ENCODE data around the gene SERGEF. TPM values are rescaled to one million over a fixed set of nuclear protein-coding genes. Genes with fewer than 3 reads are reported as not detected.

SERGEF gene
- total and polyA plus RNA-seq, 4 donors = 44.7 to 51.0 (median 46.2) TPM

DNA sequence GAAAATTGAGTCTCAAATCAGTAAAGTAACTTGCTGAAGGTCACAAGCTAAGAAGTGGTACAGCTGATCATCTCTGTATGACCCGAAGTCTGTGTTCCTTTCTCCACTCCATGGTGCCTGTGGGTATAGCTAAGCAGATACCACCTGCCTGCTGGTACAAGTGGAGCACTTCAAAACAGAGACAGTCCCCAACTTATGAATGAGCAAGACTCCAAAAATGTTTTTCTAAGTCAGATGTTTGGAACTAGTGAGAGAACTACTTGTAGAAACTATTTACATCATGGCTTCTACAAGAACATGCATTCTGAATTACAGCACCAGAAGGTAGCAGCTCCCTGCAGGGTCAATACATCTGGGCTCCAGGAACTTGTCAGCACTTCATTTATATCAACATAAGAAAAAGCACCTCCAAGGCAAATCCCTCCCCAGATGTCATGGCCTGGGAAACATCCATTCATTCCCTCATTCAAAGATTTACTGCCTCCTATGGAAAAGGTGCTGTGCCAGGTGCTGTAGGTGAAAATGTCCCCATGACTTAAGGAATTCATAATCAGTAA, 94.7 kb downstream of the SERGEF start:
- DNase-seq (ENCODE audit: low read depth in 4 of 6, low spot score in 6 of 6) = no peak
- Histone ChIP-seq H3K27me3 (ENCODE audit: control insufficient read depth, insufficient read depth, low read length) (no peaks in the 10 kb centered on the region), H3K36me3 (ENCODE audit: control insufficient read depth, insufficient read depth, low read length) (peaks cover 2% of the 10 kb centered on the region), H3K27ac (ENCODE audit: low read depth, low read length) (no peak overlapping the region), H3K4me3 (ENCODE audit: low read depth, low read length) (no peak overlapping the region), H3K4me1 (ENCODE audit: control insufficient read depth, insufficient read depth, low read length) (peaks cover 3% of the 10 kb centered on the region), H3K9me3 (ENCODE audit: control insufficient read depth, insufficient read depth, low read length) (no peaks in the 10 kb centered on the region)
- WGBS (ENCODE audit: insufficient coverage) = 85% methylated on average over 1 of the region's 1 CpG

DNA sequence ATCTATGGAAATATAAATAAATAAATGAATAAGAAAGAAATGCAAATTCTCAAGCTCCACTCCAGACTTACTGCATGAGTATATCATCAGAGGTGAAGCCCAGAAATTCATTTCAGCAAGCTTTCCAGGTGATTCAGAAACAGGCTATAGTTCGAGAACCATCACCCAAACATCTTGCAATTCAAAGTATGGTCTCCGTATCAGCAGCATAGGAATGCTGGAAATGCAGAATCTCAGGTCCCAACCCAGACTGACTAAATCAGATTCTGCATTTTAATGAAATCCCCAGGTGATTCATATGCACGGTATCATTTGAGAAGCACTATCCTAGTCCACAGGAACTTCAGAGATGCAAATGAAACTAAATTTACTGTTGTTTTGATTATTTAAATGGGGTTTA, 95.3 kb downstream of the SERGEF start:
- H3K4me1 ChIP-seq (ENCODE audit: control insufficient read depth, insufficient read depth, low read length) = no peaks in the 10 kb centered on the region
- WGBS (ENCODE audit: insufficient coverage) = 100% methylated on average over 1 of the region's 3 CpGs
- no peak overlapping the region for H3K4me3 ChIP-seq (ENCODE audit: low read depth, low read length)
- no peaks in the 10 kb centered on the region for H3K36me3 ChIP-seq (ENCODE audit: control insufficient read depth, insufficient read depth, low read length)
- H3K27ac ChIP-seq (ENCODE audit: low read depth, low read length) = no peak overlapping the region
- no peaks in the 10 kb centered on the region for H3K27me3 ChIP-seq (ENCODE audit: control insufficient read depth, insufficient read depth, low read length)
- H3K9me3 ChIP-seq (ENCODE audit: control insufficient read depth, insufficient read depth, low read length) = no peaks in the 10 kb centered on the region
- no peak for DNase-seq (ENCODE audit: low read depth in 4 of 6, low spot score in 6 of 6)

DNA sequence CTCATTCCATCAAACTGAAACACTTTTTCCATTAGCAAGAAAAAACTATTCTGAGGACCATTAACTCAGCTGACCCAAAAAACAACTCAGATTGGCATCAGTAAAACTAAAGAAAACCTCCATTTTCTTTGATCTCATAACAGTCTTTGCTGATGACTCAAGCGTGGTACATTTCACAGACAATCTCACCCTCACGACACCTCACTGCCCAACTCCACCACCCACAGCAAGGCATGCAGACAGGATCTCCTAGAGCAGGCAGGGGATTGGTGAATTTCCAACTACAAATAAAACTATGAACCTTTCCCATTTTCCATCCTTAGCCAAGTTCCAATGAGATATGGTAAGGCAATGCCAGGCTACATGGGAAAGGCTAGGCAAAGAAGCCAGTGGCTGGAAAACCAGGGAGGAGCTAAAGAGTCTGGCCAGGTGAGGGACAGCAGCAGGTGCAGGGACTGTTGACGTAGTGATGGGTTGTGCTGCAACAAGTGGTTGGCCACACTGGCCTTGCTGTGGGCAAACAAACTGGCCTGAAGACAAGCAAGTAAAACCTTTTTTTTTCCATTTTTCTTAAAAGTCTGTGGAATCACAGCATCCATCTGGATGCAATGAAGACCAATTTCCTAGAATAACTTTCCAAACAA, 97.2 kb downstream of the SERGEF start:
- 88% methylated on average over 3 of the region's 3 CpGs for WGBS (ENCODE audit: insufficient coverage)
- Histone ChIP-seq H3K4me1 (ENCODE audit: control insufficient read depth, insufficient read depth, low read length) (no peaks in the 10 kb centered on the region), H3K36me3 (ENCODE audit: control insufficient read depth, insufficient read depth, low read length) (no peaks in the 10 kb centered on the region), H3K9me3 (ENCODE audit: control insufficient read depth, insufficient read depth, low read length) (no peaks in the 10 kb centered on the region), H3K27me3 (ENCODE audit: control insufficient read depth, insufficient read depth, low read length) (no peaks in the 10 kb centered on the region), H3K27ac (ENCODE audit: low read depth, low read length) (no peak overlapping the region), H3K4me3 (ENCODE audit: low read depth, low read length) (no peak overlapping the region)
- no peak for DNase-seq (ENCODE audit: low read depth in 4 of 6, low spot score in 6 of 6)

DNA sequence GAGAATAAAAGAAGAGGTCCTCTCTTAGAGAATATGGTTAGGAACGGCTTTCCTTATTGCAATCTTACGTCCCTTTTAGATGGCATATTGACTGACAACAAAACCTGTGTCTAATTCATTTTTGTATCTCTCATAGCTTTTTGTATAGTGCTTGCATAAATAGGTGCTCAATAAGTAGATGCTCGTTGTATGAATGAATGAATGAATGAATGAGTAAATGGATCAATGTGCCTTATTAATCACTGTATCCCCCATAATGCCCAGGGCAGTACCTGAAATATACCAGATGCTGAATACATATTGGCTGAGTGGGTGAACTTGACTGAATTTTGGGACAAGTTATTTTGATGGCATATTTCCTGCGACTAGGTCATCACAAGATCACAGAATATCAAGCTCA, 97.9 kb downstream of the SERGEF start:
- no peaks in the 10 kb centered on the region for H3K4me1 ChIP-seq (ENCODE audit: control insufficient read depth, insufficient read depth, low read length)
- H3K27ac ChIP-seq (ENCODE audit: low read depth, low read length) = no peak overlapping the region
- no peaks in the 10 kb centered on the region for H3K36me3 ChIP-seq (ENCODE audit: control insufficient read depth, insufficient read depth, low read length)
- no peak overlapping the region for H3K4me3 ChIP-seq (ENCODE audit: low read depth, low read length)
- no CpG with 5 or more reads among the region's 4 CpGs for WGBS (ENCODE audit: insufficient coverage)
- no peaks in the 10 kb centered on the region for H3K27me3 ChIP-seq (ENCODE audit: control insufficient read depth, insufficient read depth, low read length)
- H3K9me3 ChIP-seq (ENCODE audit: control insufficient read depth, insufficient read depth, low read length) = no peaks in the 10 kb centered on the region
- no peak for DNase-seq (ENCODE audit: low read depth in 4 of 6, low spot score in 6 of 6)

DNA sequence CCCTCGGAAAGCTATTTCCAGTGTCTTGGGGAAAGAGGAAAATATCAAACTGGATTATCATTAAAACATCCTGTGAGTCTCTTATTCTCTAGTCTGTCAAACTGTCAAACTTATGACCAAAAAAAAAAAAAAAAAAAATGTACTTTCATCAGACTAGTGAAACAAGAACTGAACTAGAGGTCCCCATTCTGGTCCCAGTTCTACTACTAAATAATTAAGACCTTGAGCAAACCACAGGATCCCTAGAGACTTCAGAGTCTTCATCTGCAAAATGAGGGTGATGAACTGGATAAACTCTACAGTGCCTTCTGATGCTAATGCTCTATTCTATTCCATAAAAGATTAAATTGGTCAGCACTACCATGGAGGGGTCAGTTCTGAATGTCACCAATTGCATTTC, 105.8 kb downstream of the SERGEF start:
- H3K9me3 ChIP-seq (ENCODE audit: control insufficient read depth, insufficient read depth, low read length) = no peaks in the 10 kb centered on the region
- no peak overlapping the region for H3K27ac ChIP-seq (ENCODE audit: low read depth, low read length)
- DNase-seq (ENCODE audit: low read depth in 4 of 6, low spot score in 6 of 6) = no peak
- WGBS (ENCODE audit: insufficient coverage) = no CpG with 5 or more reads among the region's 1 CpG
- H3K27me3 ChIP-seq (ENCODE audit: control insufficient read depth, insufficient read depth, low read length) = no peaks in the 10 kb centered on the region
- no peaks in the 10 kb centered on the region for H3K36me3 ChIP-seq (ENCODE audit: control insufficient read depth, insufficient read depth, low read length)
- H3K4me3 ChIP-seq (ENCODE audit: low read depth, low read length) = no peak overlapping the region
- peaks cover 5% of the 10 kb centered on the region for H3K4me1 ChIP-seq (ENCODE audit: control insufficient read depth, insufficient read depth, low read length)

DNA sequence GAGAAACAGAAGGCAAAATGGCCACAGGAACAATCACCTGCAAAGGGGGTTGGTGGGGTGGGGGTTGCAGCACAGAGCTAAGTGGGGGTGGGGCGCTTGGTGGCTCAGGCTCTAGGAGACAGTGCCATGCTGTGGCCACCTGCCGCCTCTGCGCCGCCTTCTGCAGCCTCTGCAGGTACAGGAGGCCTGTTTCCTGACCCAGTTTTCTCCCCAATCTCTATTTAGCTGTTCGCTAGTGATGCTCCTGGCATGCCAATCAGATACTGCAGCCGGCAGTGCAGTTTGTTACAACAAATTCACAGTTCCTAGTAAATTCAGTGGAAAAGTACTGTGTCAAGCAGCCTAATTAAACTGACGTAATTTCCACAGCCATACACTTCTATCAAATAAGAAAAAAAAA, 106.4 kb downstream of the SERGEF start:
- Histone ChIP-seq H3K27me3 (ENCODE audit: control insufficient read depth, insufficient read depth, low read length) (no peaks in the 10 kb centered on the region), H3K4me3 (ENCODE audit: low read depth, low read length) (no peak overlapping the region), H3K27ac (ENCODE audit: low read depth, low read length) (no peak overlapping the region), H3K9me3 (ENCODE audit: control insufficient read depth, insufficient read depth, low read length) (no peaks in the 10 kb centered on the region), H3K36me3 (ENCODE audit: control insufficient read depth, insufficient read depth, low read length) (no peaks in the 10 kb centered on the region), H3K4me1 (ENCODE audit: control insufficient read depth, insufficient read depth, low read length) (peaks cover 5% of the 10 kb centered on the region)
- WGBS (ENCODE audit: insufficient coverage) = 72% methylated on average over 5 of the region's 7 CpGs
- DNase-seq (ENCODE audit: low read depth in 4 of 6, low spot score in 6 of 6) = peak in 5 of 6 donors; percentile 32 to 85 (median 40)

DNA sequence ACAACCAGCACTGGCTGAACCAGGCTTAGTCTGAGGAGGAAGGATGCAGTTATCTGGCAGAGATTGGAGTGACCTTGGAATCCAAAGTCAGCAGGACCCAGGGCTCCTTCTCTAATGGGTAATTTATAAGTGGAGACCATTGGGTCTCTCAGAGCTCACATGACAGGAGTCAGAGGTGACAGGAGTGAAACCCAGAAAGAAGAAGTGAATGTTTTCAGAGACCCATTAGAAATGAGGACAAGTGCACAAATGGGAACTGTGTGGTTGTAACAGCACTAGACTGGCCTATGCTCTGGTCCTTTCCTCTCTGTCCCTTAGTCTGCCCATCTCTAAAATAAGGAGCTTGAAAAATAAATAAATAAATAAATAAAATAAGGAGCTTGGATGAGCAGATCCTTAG, 107.4 kb downstream of the SERGEF start:
- no peak for DNase-seq (ENCODE audit: low read depth in 4 of 6, low spot score in 6 of 6)
- H3K9me3 ChIP-seq (ENCODE audit: control insufficient read depth, insufficient read depth, low read length) = no peaks in the 10 kb centered on the region
- H3K4me1 ChIP-seq (ENCODE audit: control insufficient read depth, insufficient read depth, low read length) = peaks cover 5% of the 10 kb centered on the region
- no peak overlapping the region for H3K4me3 ChIP-seq (ENCODE audit: low read depth, low read length)
- no peaks in the 10 kb centered on the region for H3K27me3 ChIP-seq (ENCODE audit: control insufficient read depth, insufficient read depth, low read length)
- H3K27ac ChIP-seq (ENCODE audit: low read depth, low read length) = no peak overlapping the region
- H3K36me3 ChIP-seq (ENCODE audit: control insufficient read depth, insufficient read depth, low read length) = no peaks in the 10 kb centered on the region

DNA sequence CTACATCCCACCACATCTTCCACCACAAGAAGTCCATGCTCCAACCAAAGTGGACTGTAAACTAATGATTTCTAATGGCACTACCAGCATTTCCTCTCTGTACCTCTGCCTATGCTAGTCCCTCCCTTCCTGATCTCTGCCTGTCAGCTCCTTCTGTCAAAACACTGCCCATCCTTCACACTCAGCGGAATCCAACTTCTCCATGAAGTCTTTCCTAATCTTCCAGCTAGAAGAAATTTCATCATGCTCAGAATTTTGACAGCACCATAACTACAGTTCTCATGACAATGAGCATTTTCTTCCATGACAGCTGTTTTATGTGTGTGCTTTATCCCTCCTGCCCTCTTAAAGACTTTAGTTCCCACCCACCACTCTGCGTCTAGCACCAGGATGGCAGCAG, 111.4 kb downstream of the SERGEF start:
- H3K4me1 ChIP-seq (ENCODE audit: control insufficient read depth, insufficient read depth, low read length) = peaks cover 5% of the 10 kb centered on the region
- H3K27ac ChIP-seq (ENCODE audit: low read depth, low read length) = no peak overlapping the region
- 80% methylated on average over 1 of the region's 2 CpGs for WGBS (ENCODE audit: insufficient coverage)
- H3K36me3 ChIP-seq (ENCODE audit: control insufficient read depth, insufficient read depth, low read length) = no peaks in the 10 kb centered on the region
- H3K9me3 ChIP-seq (ENCODE audit: control insufficient read depth, insufficient read depth, low read length) = no peaks in the 10 kb centered on the region
- no peak for DNase-seq (ENCODE audit: low read depth in 4 of 6, low spot score in 6 of 6)
- H3K4me3 ChIP-seq (ENCODE audit: low read depth, low read length) = no peak overlapping the region
- H3K27me3 ChIP-seq (ENCODE audit: control insufficient read depth, insufficient read depth, low read length) = no peaks in the 10 kb centered on the region

DNA sequence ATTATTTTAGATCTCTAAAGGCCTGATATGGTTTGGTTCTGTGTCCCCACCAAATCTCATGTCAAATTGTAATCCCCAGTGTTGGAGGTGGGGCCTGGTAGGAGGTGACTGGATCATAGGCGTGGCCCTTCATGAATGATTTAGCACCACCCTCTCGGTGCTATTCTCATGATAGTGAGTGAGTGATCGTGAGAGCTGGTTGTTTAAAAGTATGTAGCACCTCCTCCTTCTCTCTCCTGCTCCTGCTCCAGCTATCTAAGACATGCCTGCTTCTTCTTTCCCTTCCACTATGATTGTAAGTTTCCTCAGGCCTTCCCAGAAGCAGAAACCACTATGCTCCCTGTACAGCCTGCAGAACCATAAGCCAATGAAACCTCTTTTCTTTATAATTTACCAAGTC, 114.1 kb downstream of the SERGEF start:
- WGBS (ENCODE audit: insufficient coverage) = no CpG with 5 or more reads among the region's 3 CpGs
- H3K9me3 ChIP-seq (ENCODE audit: control insufficient read depth, insufficient read depth, low read length) = no peaks in the 10 kb centered on the region
- no peak overlapping the region for H3K4me3 ChIP-seq (ENCODE audit: low read depth, low read length)
- no peaks in the 10 kb centered on the region for H3K36me3 ChIP-seq (ENCODE audit: control insufficient read depth, insufficient read depth, low read length)
- peaks cover 8% of the 10 kb centered on the region for H3K4me1 ChIP-seq (ENCODE audit: control insufficient read depth, insufficient read depth, low read length)
- DNase-seq (ENCODE audit: low read depth in 4 of 6, low spot score in 6 of 6) = no peak
- H3K27me3 ChIP-seq (ENCODE audit: control insufficient read depth, insufficient read depth, low read length) = no peaks in the 10 kb centered on the region
- H3K27ac ChIP-seq (ENCODE audit: low read depth, low read length) = no peak overlapping the region

DNA sequence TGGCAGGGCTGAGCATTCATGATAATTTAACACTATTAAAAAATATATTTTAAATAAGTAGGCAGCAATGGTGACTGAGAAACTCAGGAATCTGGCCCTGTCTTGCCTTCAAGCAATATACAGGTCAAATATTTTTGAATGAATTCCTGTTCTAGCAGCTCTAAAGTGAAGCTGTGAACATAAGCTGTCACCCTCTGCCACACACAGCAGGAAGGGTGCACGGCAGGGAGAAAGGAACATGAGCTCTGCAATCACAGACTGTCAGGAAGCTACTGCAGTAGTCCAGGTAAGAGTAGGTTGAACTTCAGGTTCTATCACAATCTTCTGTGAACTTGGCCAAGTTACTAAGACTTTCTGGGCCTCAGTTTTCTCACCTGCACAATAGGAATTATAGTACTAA, 114.8 kb downstream of the SERGEF start:
- DNase-seq (ENCODE audit: low read depth in 4 of 6, low spot score in 6 of 6) = no peak
- Histone ChIP-seq H3K27ac (ENCODE audit: low read depth, low read length) (no peak overlapping the region), H3K9me3 (ENCODE audit: control insufficient read depth, insufficient read depth, low read length) (no peaks in the 10 kb centered on the region), H3K4me3 (ENCODE audit: low read depth, low read length) (no peak overlapping the region), H3K27me3 (ENCODE audit: control insufficient read depth, insufficient read depth, low read length) (no peaks in the 10 kb centered on the region), H3K36me3 (ENCODE audit: control insufficient read depth, insufficient read depth, low read length) (no peaks in the 10 kb centered on the region), H3K4me1 (ENCODE audit: control insufficient read depth, insufficient read depth, low read length) (peaks cover 8% of the 10 kb centered on the region)
- WGBS (ENCODE audit: insufficient coverage) = no CpG with 5 or more reads among the region's 1 CpG

Measured in spinal cord (tissue), 10 donors.